Thyroid gland (tissue), 4 donors: Measurements from ENCODE around the gene NDUFS2.

ENCODE experiments used
- POLR2A ChIP-seq, 2 donors: fragments of 450-650 bp; IDR thresholded peaks; one replicate each; pipeline ENCODE4 v1.6.1; 2017; ENCODE audit warnings: antibody characterized with exemption in 2 of 2, mild to moderate bottlenecking in 2 of 2, moderate library complexity in 1 of 2
- TF ChIP-seq, protein P1 (sequence below), 6 experiments: fragments of 200-600 bp in 3 of 6; fragments of 450-650 bp in 3 of 6; sonication (generic) in 3 of 6; IDR thresholded peaks; one replicate each; pipeline ENCODE4 v1.5.1; 2016 to 2019; ENCODE audit warnings: antibody characterized with exemption in 6 of 6, mild to moderate bottlenecking in 2 of 6, inconsistent platforms in 1 of 6, moderate library complexity in 1 of 6

DNA sequence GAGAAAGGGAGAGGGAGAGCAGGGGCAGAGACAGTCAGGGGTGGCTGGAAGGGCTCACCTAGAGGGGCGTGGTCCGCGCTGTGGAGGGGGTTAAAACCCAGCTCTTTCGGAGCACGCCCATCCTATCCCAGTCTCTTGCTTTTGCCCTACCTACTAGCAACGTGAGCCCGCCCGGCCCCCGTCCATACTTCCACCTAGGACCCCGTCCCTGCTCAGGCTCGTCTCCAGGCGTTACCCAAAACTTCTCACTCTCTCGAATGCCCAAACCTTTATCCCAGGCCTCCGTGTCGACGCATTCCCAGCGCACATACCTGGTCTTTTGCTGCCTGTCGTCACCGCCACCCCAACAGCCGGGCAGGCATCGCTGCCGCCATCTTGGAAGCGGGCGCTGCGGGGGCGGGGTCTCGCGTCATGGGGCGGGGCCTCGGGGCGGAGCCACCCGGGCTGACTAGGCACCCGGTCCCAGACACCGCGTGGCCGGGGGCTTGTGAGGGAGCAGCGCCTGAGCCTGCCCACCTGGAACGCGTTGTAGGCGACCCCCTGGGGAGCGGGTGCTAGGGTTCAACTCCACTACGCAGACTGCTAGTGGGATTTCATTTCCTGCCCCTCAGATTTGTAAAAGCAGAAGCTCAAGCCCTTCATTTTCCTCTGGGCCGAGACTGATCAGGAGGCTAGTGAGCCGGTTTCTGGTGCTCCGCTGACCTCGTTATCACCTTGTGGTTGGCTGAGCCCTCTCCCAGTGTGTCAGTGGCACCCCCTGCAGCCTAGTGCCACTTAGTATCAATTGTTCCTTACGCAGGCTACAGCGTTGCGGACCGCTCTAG lies 24.8 kb upstream of the NDUFS2 start, which contains the start of gene B4GALT3:
- TF ChIP-seq, protein P1, sequence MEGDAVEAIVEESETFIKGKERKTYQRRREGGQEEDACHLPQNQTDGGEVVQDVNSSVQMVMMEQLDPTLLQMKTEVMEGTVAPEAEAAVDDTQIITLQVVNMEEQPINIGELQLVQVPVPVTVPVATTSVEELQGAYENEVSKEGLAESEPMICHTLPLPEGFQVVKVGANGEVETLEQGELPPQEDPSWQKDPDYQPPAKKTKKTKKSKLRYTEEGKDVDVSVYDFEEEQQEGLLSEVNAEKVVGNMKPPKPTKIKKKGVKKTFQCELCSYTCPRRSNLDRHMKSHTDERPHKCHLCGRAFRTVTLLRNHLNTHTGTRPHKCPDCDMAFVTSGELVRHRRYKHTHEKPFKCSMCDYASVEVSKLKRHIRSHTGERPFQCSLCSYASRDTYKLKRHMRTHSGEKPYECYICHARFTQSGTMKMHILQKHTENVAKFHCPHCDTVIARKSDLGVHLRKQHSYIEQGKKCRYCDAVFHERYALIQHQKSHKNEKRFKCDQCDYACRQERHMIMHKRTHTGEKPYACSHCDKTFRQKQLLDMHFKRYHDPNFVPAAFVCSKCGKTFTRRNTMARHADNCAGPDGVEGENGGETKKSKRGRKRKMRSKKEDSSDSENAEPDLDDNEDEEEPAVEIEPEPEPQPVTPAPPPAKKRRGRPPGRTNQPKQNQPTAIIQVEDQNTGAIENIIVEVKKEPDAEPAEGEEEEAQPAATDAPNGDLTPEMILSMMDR (IDR thresholded peaks at IDR 0.05) = peak in 2 of 6 experiments; percentile 12 to 28
- TF ChIP-seq POLR2A (IDR thresholded peaks at IDR 0.05) = peak; percentile 63 to 69
